ENCODE measurements around the gene FOXO4. TPM values are rescaled to one million over a fixed set of nuclear protein-coding genes. Genes with fewer than 3 reads are reported as not detected.

Gene FOXO4
- total RNA-seq, 4 donors from 2014 or later, result 14.9 to 18.8 (median 16.9) TPM

DNA sequence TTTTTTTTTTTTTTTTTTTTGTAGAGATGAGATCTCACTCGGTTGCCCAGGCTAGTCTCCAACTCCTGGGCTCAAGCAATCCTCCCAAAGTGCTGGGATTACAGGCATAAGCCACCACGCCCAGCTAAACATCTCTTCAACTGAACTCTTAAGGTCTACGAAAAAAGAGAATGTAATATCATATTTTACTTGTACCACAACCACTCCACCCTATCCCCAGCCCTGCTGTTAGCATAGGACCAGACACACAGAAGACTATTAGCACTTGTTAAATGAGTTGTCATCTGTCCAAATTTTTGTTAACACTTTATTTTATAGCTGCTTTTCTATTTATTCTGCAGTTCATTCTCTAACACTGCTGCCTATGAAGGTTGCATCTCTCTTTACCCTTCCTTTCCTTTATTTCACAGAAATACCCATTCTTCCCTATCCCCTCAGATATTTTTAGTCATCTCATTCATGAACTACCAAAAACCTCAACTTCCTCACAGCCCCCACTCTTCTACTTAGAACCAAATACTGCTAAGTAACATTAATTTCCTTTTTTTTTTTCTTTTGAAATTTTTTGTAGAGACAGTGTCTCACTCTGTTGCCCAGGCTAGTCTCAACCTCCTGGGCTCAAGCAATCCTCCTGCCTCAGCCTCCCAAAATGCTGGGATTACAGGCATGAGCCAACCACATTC, 37.7 kb upstream of the FOXO4 start:
- Histone ChIP-seq H3K36me3 (peaks cover 11 to 18% of the 10 kb centered on the region in 2 donors), H3K27ac (no peak overlapping the region), H3K9me3 (no peaks in the 10 kb centered on the region), H3K4me1 (no peaks in the 10 kb centered on the region), H3K27me3 (no peaks in the 10 kb centered on the region), H3K4me3 (replicated peaks in 1 of 3) (no peak overlapping the region)
- 84 to 91% methylated on average over 3 of the region's 3 CpGs for WGBS, 2 donors
- no peak for DNase-seq
- no peak for TF ChIP-seq POLR2A (IDR thresholded peaks at IDR 0.05)
- TF ChIP-seq, protein P1, sequence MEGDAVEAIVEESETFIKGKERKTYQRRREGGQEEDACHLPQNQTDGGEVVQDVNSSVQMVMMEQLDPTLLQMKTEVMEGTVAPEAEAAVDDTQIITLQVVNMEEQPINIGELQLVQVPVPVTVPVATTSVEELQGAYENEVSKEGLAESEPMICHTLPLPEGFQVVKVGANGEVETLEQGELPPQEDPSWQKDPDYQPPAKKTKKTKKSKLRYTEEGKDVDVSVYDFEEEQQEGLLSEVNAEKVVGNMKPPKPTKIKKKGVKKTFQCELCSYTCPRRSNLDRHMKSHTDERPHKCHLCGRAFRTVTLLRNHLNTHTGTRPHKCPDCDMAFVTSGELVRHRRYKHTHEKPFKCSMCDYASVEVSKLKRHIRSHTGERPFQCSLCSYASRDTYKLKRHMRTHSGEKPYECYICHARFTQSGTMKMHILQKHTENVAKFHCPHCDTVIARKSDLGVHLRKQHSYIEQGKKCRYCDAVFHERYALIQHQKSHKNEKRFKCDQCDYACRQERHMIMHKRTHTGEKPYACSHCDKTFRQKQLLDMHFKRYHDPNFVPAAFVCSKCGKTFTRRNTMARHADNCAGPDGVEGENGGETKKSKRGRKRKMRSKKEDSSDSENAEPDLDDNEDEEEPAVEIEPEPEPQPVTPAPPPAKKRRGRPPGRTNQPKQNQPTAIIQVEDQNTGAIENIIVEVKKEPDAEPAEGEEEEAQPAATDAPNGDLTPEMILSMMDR (IDR thresholded peaks at IDR 0.05), result no peak
- intact Hi-C loops (cut with DNase I), result no loop called here

DNA sequence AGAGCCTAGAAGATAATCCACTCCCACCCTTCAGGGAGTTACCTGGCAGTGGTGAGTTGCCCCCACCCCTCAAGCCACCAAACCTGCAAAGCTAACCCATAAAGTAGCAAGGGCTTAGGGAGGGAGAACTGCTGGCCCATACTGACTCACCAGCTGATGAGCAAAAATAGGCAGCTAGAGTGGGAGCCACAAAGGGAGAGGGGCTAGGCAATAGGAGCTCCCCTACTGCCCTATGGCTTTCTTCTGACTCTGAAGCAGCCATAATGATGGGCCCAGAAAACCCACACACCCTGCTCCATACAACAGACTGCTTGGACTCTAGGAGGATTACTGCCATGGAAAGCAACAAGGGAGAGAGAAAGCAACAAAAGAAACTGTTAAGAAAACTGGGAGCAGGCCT, 35.5 kb upstream of the FOXO4 start:
- no peak overlapping the region for H3K27ac ChIP-seq
- no peaks in the 10 kb centered on the region for H3K27me3 ChIP-seq
- H3K9me3 ChIP-seq, result no peaks in the 10 kb centered on the region
- intact Hi-C loops (cut with DNase I), result no loop called here
- no peak overlapping the region for H3K4me3 ChIP-seq (replicated peaks in 1 of 3)
- no peaks in the 10 kb centered on the region for H3K4me1 ChIP-seq
- no peak for DNase-seq
- peaks cover 11 to 18% of the 10 kb centered on the region in 2 donors for H3K36me3 ChIP-seq
- no peak for TF ChIP-seq POLR2A (IDR thresholded peaks at IDR 0.05)
- TF ChIP-seq, protein P1 (IDR thresholded peaks at IDR 0.05), result no peak

DNA sequence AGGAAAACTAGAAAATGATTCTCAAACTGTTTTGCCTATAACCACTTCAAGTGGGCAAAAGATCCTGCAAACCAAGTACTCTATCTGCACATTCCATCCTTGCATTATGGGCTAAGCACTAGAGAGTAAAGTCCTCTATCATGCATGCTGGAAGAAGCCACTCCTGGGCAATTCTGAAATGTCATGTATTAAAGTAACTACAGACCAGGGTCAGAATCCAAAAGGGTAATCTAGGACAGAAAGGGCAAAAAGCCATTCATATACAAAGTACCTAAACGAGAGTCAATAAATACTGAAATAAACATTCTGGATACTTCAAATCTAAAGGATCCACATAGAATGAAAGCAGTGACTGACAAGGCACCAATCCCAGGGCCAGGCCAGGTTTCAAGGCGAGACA, 28.6 kb upstream of the FOXO4 start:
- Histone ChIP-seq H3K4me1 (peaks cover 0 to 4% of the 10 kb centered on the region in 2 donors), H3K27ac (peak overlapping the region in 1 of 3 donors; percentile 77), H3K36me3 (no peaks in the 10 kb centered on the region), H3K9me3 (no peaks in the 10 kb centered on the region), H3K27me3 (no peaks in the 10 kb centered on the region), H3K4me3 (replicated peaks in 1 of 3) (peak overlapping the region in 1 of 3 donors; percentile 39)
- no peak for TF ChIP-seq POLR2A (IDR thresholded peaks at IDR 0.05)
- TF ChIP-seq, protein P1 (IDR thresholded peaks at IDR 0.05), result no peak
- WGBS, 2 donors, result 27 to 30% methylated on average over 2 of the region's 2 CpGs
- no peak for DNase-seq
- intact Hi-C loops (cut with DNase I), result no loop called here

DNA sequence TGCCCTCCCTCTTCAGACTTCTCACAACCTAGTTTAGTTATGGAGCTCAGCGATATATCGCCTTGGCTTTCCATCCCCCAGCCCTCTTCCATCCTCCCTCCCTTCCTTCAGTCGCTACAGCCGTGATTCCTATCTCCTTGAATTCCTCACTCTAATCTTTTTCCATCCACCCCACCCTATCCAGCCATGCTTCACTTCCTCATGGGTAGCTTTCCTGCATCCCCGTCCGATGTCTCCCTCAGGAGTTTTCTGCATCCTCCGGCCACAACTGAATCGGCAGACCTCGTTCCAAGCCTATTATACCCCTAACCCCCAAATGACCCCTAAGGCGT, 28.0 kb upstream of the FOXO4 start:
- no peak for TF ChIP-seq POLR2A (IDR thresholded peaks at IDR 0.05)
- TF ChIP-seq, protein P1 (IDR thresholded peaks at IDR 0.05), result no peak
- intact Hi-C loops (cut with DNase I), result no loop called here
- 0 to 1% methylated on average over 9 to 10 of the region's 10 CpGs for WGBS, 2 donors

DNA sequence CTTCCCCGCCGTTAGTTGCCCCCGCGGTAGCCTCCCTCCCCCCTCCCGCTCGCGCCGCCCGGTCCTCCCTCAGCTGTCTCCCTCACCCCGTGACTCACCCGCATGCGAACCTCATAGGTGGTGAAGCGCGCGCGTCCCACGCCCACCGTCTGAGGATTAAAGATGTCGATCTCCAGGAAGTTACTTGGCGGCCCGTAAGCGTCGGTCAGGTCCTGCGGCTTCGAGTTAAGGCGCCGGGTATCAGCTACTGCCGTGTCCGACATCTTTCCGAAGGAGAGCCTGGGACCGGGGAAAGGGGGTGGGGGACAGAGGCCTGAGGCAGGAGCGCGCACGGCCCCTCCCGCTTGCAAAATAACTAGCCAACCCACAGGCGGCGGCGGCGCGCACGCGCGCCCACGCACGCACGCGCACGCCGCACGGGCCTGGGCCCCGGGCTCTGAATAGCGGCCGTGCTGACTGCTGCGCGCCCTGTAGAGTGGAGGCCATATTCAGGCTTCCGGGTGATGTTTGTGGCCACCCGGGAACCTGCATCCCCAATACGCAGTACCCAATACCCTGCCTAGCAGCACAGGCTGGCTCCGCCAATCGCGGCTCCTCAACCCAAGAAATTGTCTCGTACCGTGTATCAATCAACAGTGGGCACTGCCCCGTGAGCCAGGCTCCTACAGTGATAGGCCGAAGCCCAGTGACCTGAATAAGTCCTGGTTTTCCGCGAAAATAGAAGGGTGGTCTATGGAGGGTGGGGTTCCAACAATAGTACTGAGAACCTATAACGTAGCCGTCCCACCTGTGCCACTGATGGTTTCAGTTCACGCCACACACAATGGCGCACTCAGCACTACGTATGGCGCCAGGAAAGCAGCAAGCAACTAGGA, 27.4 kb upstream of the FOXO4 start, which contains the start of gene SNX12:
Gene SNX12, minus strand, starts transcription at position 291 of the 875 bp plus-strand sequence. Its CDS starts 28 bp downstream, at position 263.
- Histone ChIP-seq H3K27me3 (no peaks in the 10 kb centered on the region), H3K4me1 (peaks cover 0 to 4% of the 10 kb centered on the region in 2 donors), H3K4me3 (replicated peaks in 1 of 3) (peak within 1 kb of the TSS in 2 of 3 donors; percentile 39 to 62), H3K9me3 (no peaks in the 10 kb centered on the region), H3K27ac (peak within 1 kb of the TSS; percentile 62 to 83 (median 77)), H3K36me3 (no peaks in the 10 kb centered on the region)
- peak; percentile 91 to 92 for DNase-seq
- WGBS, 2 donors, result 1 to 3% methylated on average over 5 to 21 of the region's 73 CpGs
- TF ChIP-seq, protein P1 (IDR thresholded peaks at IDR 0.05), result peak in 2 of 6 experiments; percentile 39 to 98
- TF ChIP-seq POLR2A (IDR thresholded peaks at IDR 0.05), result peak in 1 of 2 donors; percentile 62
- intact Hi-C loops (cut with DNase I), result no loop called here

More for the DNA sequence above, 28.0 kb upstream of the FOXO4 start:
- no peaks in the 10 kb centered on the region for H3K36me3 ChIP-seq
- DNase-seq, result peak in 1 of 2 donors; percentile 2
- H3K4me1 ChIP-seq, result peaks cover 0 to 4% of the 10 kb centered on the region in 2 donors
- no peaks in the 10 kb centered on the region for H3K9me3 ChIP-seq
- H3K4me3 ChIP-seq (replicated peaks in 1 of 3), result peak overlapping the region in 2 of 3 donors; percentile 39 to 62
- H3K27me3 ChIP-seq, result no peaks in the 10 kb centered on the region
- H3K27ac ChIP-seq, result peak overlapping the region; percentile 62 to 83 (median 77)

Data from thyroid gland (tissue), 4 donors.